SK-N-MC (cell line): Measurements from ENCODE around the gene NSD1.

Experiments
- EZH2 ChIP-seq: fragments of 200-600 bp; sonication (generic); IDR thresholded peaks from one replicate; pipeline ENCODE4 v1.6.1; 2017; ENCODE audit warnings: antibody characterized with exemption
- POLR2AphosphoS5 ChIP-seq: IDR thresholded peaks from 2 replicates; pipeline ENCODE4 v1.6.1; 2012; ENCODE audit warnings: mild to moderate bottlenecking, low read depth, low read length, borderline replicate concordance

GRCh38 chr5:177346820-177347219, 213.2 kb downstream of the NSD1 start:
- TF ChIP-seq EZH2 (no peak), POLR2AphosphoS5 (no peak)
